CD4-positive, alpha-beta T cell (primary cell): Measurements from ENCODE around the gene AHDC1. TPM values are rescaled to one million over a fixed set of nuclear protein-coding genes. Genes with fewer than 3 reads are reported as not detected.

Experiments used
- ATAC-seq: fragments of 200-7000 bp; cut with Tn5 transposase; one replicate; pipeline ENCODE4 v1.10.0; 2022; ENCODE audit warnings: mild to moderate bottlenecking; ENCODE audit not compliant: poor library complexity
- CTCF ChIA-PET: fragments of 350-600 bp; sonication (Branson Sonifier 250); formaldehyde crosslinking; loops from one replicate; lab custom pipeline; 2021; ENCODE audit warnings: antibody characterized with exemption, inconsistent platforms; lab: Charles Lee
- POLR2A ChIA-PET: fragments of 350-600 bp; sonication (Branson Sonifier 250); formaldehyde crosslinking; loops from one replicate; lab custom pipeline; 2021; ENCODE audit warnings: antibody characterized with exemption, inconsistent platforms; lab: Charles Lee
- DNase-seq, 14 experiments: peaks; one replicate each; pipeline ENCODE4 v3.0.0-alpha.2; 2013 to 2020; ENCODE audit warnings: mixed read lengths in 2 of 14
- H3K27ac ChIP-seq, 2 donors: one replicate each; pipeline versions ENCODE4 v1.5.1 to v1.7.0; 2013; ENCODE audit warnings: low read length in 2 of 2, low read depth in 1 of 2, mild to moderate bottlenecking in 1 of 2
- H3K27me3 ChIP-seq, 2 experiments: 1 replicate in 1 of 2; 2 replicates in 1 of 2; pipeline versions ENCODE4 v1.6.1 to v1.7.0; 2013; ENCODE audit warnings: low read length in 2 of 2, control low read depth in 1 of 2, mild to moderate bottlenecking in 1 of 2, moderate library complexity in 1 of 2; ENCODE audit not compliant: insufficient read depth in 2 of 2, control insufficient read depth in 1 of 2
- H3K36me3 ChIP-seq: one replicate; pipeline ENCODE4 v1.6.1; 2013; ENCODE audit warnings: low read length, control low read depth; ENCODE audit not compliant: insufficient read depth
- H3K4me1 ChIP-seq: one replicate; pipeline ENCODE4 v1.6.1; 2013; ENCODE audit warnings: low read length, control low read depth; ENCODE audit not compliant: insufficient read depth
- H3K4me3 ChIP-seq: one replicate; pipeline ENCODE4 v1.5.1; 2013; ENCODE audit warnings: mild to moderate bottlenecking, low read length, moderate library complexity
- H3K9me3 ChIP-seq, 2 experiments: 1 replicate in 1 of 2; 2 replicates in 1 of 2; pipeline versions ENCODE4 v1.6.1 to v1.7.0; 2013; ENCODE audit warnings: low read length in 2 of 2, mild to moderate bottlenecking in 2 of 2, control low read depth in 1 of 2, moderate library complexity in 1 of 2; ENCODE audit not compliant: control insufficient read depth in 1 of 2, insufficient read depth in 1 of 2
- H3K27ac Mint-ChIP-seq: one replicate; pipeline ENCODE4 v1.8.0; 2020; ENCODE audit warnings: mixed read lengths
- H3K27me3 Mint-ChIP-seq: one replicate; pipeline ENCODE4 v1.8.0; 2021; ENCODE audit warnings: mixed read lengths
- H3K36me3 Mint-ChIP-seq: one replicate; pipeline ENCODE4 v1.8.0; 2021; ENCODE audit warnings: low read depth, mixed read lengths
- H3K4me1 Mint-ChIP-seq: one replicate; pipeline ENCODE4 v1.8.0; 2021; ENCODE audit warnings: low read depth, mixed read lengths
- H3K4me3 Mint-ChIP-seq: one replicate; pipeline ENCODE4 v1.8.0; 2020; ENCODE audit warnings: mild to moderate bottlenecking, mixed read lengths
- H3K9me3 Mint-ChIP-seq: one replicate; pipeline ENCODE4 v1.8.0; 2020; ENCODE audit warnings: mixed read lengths
- CTCF ChIP-seq: fragments of 200-600 bp; IDR thresholded peaks from one replicate; pipeline ENCODE4 v1.8.0; 2022; ENCODE audit warnings: antibody characterized with exemption, mild to moderate bottlenecking
- intact Hi-C, 2 experiments: fragments of 100-400 bp; cut with DNase I in 1 of 2; cut with micrococcal nuclease in 1 of 2; formaldehyde crosslinking; loops; one replicate each; pipeline versions ENCODE4 v1.15.1 to v1.9.0; 2023 to 2025; cut with DNase I, micrococcal nuclease
- total RNA-seq, 174 experiments: library from RNA in 2 of 174; stranded (reverse) in 2 of 174; gene quantifications; one replicate each; pipeline ENCODE4 v1.2.3 and lab custom pipeline; 2021 to 2026

Gene AHDC1
- total RNA-seq, 2 experiments from 2014 or later = 20.8 to 22.9 TPM

GRCh38 chr1:27648602-27649305, 44.8 kb upstream of the AHDC1 start:
- CTCF ChIA-PET = interaction anchor here (2.7 kb wide), 1 partner anchor 14 kb away, joined by 12 read pairs; no protein-coding TSS in a partner anchor

GRCh38 chr1:27647328-27647727, 43.4 kb upstream of the AHDC1 start:
- no peaks in the 10 kb centered on the region for H3K27me3 Mint-ChIP-seq
- no peak overlapping the region for H3K27ac Mint-ChIP-seq
- H3K4me1 Mint-ChIP-seq = peaks cover 28% of the 10 kb centered on the region
- ATAC-seq = no peak
- POLR2A ChIA-PET = interaction anchor here (0.9 kb wide), 1 partner anchor 25 kb away, joined by 3 read pairs; the partner anchor contains the start of gene IFI6
- no peaks in the 10 kb centered on the region for H3K36me3 Mint-ChIP-seq
- Histone ChIP-seq H3K27ac (no peak overlapping the region), H3K36me3 (no peaks in the 10 kb centered on the region), H3K4me3 (no peak overlapping the region), H3K4me1 (peaks cover 24% of the 10 kb centered on the region), H3K27me3 (no peaks in the 10 kb centered on the region), H3K9me3 (no peaks in the 10 kb centered on the region)
- no peak overlapping the region for H3K4me3 Mint-ChIP-seq
- TF ChIP-seq CTCF = no peak
- CTCF ChIA-PET = interaction anchor here (1.1 to 2.0 kb wide), 4 partner anchors 11 to 22 kb away, joined by 3 to 6 read pairs (median 4); no protein-coding TSS in a partner anchor
- DNase-seq = no peak
- H3K9me3 Mint-ChIP-seq = no peaks in the 10 kb centered on the region
- intact Hi-C loops = no loop called here

More at GRCh38 chr1:27648602-27649305, 44.8 kb upstream of the AHDC1 start:
- no peaks in the 10 kb centered on the region for H3K9me3 ChIP-seq
- POLR2A ChIA-PET = interaction anchor here (1.3 kb wide), 1 partner anchor 14 kb away, joined by 6 read pairs; no protein-coding TSS in a partner anchor
- H3K4me3 ChIP-seq = no peak overlapping the region
- ATAC-seq (no peak), DNase-seq (no peak)
- peaks cover 19% of the 10 kb centered on the region for H3K4me1 ChIP-seq
- H3K36me3 Mint-ChIP-seq = no peaks in the 10 kb centered on the region
- no peak for TF ChIP-seq CTCF
- no peak overlapping the region for H3K27ac ChIP-seq
- H3K4me1 Mint-ChIP-seq = peaks cover 23% of the 10 kb centered on the region
- intact Hi-C loops = no loop called here
- H3K27me3 ChIP-seq = no peaks in the 10 kb centered on the region
- no peak overlapping the region for H3K4me3 Mint-ChIP-seq
- H3K9me3 Mint-ChIP-seq = no peaks in the 10 kb centered on the region
- H3K27ac Mint-ChIP-seq = no peak overlapping the region
- no peaks in the 10 kb centered on the region for H3K36me3 ChIP-seq
- no peaks in the 10 kb centered on the region for H3K27me3 Mint-ChIP-seq

- Mint-ChIP-seq H3K27ac (no peak overlapping the region), H3K4me3 (no peak overlapping the region), H3K27me3 (no peaks in the 10 kb centered on the region), H3K36me3 (no peaks in the 10 kb centered on the region), H3K9me3 (no peaks in the 10 kb centered on the region), H3K4me1 (peaks cover 28% of the 10 kb centered on the region)
- POLR2A ChIA-PET = interaction anchor here (0.9 to 1.1 kb wide), 2 partner anchors 16 to 25 kb away, joined by 3 to 6 read pairs; partner anchors contain the start of gene IFI6
- Histone ChIP-seq H3K4me3 (no peak overlapping the region), H3K27ac (no peak overlapping the region), H3K36me3 (no peaks in the 10 kb centered on the region), H3K27me3 (no peaks in the 10 kb centered on the region), H3K9me3 (no peaks in the 10 kb centered on the region), H3K4me1 (peaks cover 24% of the 10 kb centered on the region)
- ATAC-seq = no peak
- DNase-seq = no peak
- TF ChIP-seq CTCF = no peak
- intact Hi-C loops = no loop called here
- CTCF ChIA-PET = interaction anchor here (1.4 to 2.0 kb wide), 3 partner anchors 14 to 23 kb away, joined by 4 to 6 read pairs (median 5); no protein-coding TSS in a partner anchor
Measured at GRCh38 chr1:27646676-27647075, 42.7 kb upstream of the AHDC1 start.
